Neural cell (in vitro differentiated cells): ENCODE data around the gene MCL1.
"Not testable (repeated sequence)": the region's sequence is repeated elsewhere in the genome, so short reads cannot be mapped to it uniquely, and the experiment has no call there.

Source experiments
- EP300 ChIP-seq: fragments of 450-650 bp; conservative IDR thresholded peaks from 2 replicates; pipeline ENCODE4 v1.6.1; 2014; ENCODE audit warnings: antibody characterized with exemption, mild to moderate bottlenecking, moderate library complexity; ENCODE audit not compliant: poor library complexity, severe bottlenecking
- EZH2 ChIP-seq: fragments of 200-600, 300-800 bp; shearing (Covaris generic), sonication (generic); IDR thresholded peaks from 2 replicates; pipeline ENCODE4 v1.6.1; 2014; ENCODE audit warnings: antibody characterized with exemption, low read length, borderline replicate concordance, mild to moderate bottlenecking; ENCODE audit not compliant: insufficient read depth, poor library complexity, severe bottlenecking
- MXI1 ChIP-seq: fragments of 450-650 bp; conservative IDR thresholded peaks from 2 replicates; pipeline ENCODE4 v1.6.1; 2014; ENCODE audit warnings: antibody characterized with exemption, mild to moderate bottlenecking; ENCODE audit not compliant: poor library complexity, severe bottlenecking
- POLR2AphosphoS5 ChIP-seq: IDR thresholded peaks from 2 replicates; pipeline ENCODE4 v1.6.1; 2012
- RAD21 ChIP-seq: fragments of 450-650 bp; conservative IDR thresholded peaks from 2 replicates; pipeline ENCODE4 v1.6.1; 2014; ENCODE audit warnings: antibody characterized with exemption, mild to moderate bottlenecking, moderate library complexity
- SMC3 ChIP-seq: fragments of 450-650 bp; conservative IDR thresholded peaks from 2 replicates; pipeline ENCODE4 v1.6.1; 2014; ENCODE audit warnings: antibody characterized with exemption, mild to moderate bottlenecking, moderate library complexity; ENCODE audit not compliant: poor library complexity
- TAF1 ChIP-seq: IDR thresholded peaks from 2 replicates; pipeline ENCODE4 v1.6.1; 2012; ENCODE audit warnings: low read depth
- TF ChIP-seq, protein P1 (sequence below): fragments of 450-650 bp; IDR thresholded peaks from 2 replicates; pipeline ENCODE4 v1.5.1; 2014; ENCODE audit warnings: antibody characterized with exemption, mild to moderate bottlenecking, moderate library complexity; ENCODE audit not compliant: poor library complexity, severe bottlenecking
- TF ChIP-seq, protein P2 (sequence below): IDR thresholded peaks from 2 replicates; pipeline ENCODE4 v1.6.1; 2012; ENCODE audit warnings: borderline replicate concordance

DNA sequence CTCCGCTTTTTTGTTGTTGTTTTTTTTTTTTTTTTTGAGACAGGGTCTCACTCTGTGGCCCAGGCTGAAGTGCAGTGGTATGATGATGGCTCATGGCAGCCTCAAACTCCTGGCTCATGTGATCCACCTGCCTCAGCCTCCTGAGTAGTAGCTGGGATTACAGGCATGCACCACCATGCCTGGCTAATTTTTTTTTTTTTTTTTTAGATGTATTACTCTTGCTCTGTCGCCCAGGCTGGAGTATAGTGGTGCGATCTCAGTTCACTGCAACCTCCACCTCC, 26.0 kb upstream of the MCL1 start:
- TF ChIP-seq, protein P1, sequence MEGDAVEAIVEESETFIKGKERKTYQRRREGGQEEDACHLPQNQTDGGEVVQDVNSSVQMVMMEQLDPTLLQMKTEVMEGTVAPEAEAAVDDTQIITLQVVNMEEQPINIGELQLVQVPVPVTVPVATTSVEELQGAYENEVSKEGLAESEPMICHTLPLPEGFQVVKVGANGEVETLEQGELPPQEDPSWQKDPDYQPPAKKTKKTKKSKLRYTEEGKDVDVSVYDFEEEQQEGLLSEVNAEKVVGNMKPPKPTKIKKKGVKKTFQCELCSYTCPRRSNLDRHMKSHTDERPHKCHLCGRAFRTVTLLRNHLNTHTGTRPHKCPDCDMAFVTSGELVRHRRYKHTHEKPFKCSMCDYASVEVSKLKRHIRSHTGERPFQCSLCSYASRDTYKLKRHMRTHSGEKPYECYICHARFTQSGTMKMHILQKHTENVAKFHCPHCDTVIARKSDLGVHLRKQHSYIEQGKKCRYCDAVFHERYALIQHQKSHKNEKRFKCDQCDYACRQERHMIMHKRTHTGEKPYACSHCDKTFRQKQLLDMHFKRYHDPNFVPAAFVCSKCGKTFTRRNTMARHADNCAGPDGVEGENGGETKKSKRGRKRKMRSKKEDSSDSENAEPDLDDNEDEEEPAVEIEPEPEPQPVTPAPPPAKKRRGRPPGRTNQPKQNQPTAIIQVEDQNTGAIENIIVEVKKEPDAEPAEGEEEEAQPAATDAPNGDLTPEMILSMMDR: not testable (repeated sequence)
- not testable (repeated sequence) for TF ChIP-seq RAD21, EZH2, POLR2AphosphoS5, EP300, MXI1, TAF1, SMC3
- TF ChIP-seq, protein P2, sequence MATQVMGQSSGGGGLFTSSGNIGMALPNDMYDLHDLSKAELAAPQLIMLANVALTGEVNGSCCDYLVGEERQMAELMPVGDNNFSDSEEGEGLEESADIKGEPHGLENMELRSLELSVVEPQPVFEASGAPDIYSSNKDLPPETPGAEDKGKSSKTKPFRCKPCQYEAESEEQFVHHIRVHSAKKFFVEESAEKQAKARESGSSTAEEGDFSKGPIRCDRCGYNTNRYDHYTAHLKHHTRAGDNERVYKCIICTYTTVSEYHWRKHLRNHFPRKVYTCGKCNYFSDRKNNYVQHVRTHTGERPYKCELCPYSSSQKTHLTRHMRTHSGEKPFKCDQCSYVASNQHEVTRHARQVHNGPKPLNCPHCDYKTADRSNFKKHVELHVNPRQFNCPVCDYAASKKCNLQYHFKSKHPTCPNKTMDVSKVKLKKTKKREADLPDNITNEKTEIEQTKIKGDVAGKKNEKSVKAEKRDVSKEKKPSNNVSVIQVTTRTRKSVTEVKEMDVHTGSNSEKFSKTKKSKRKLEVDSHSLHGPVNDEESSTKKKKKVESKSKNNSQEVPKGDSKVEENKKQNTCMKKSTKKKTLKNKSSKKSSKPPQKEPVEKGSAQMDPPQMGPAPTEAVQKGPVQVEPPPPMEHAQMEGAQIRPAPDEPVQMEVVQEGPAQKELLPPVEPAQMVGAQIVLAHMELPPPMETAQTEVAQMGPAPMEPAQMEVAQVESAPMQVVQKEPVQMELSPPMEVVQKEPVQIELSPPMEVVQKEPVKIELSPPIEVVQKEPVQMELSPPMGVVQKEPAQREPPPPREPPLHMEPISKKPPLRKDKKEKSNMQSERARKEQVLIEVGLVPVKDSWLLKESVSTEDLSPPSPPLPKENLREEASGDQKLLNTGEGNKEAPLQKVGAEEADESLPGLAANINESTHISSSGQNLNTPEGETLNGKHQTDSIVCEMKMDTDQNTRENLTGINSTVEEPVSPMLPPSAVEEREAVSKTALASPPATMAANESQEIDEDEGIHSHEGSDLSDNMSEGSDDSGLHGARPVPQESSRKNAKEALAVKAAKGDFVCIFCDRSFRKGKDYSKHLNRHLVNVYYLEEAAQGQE: not testable (repeated sequence)
